SIG-M5 treated with dmso at 0.1 percent for 504 hours (cell line): ENCODE results near the gene CNNM2.
"Not testable (repeated sequence)": the region's sequence is repeated elsewhere in the genome, so short reads cannot be mapped to it uniquely, and the experiment has no call there.

Experiments
- DNase-seq: peaks from one replicate; lab custom pipeline; 2025; ENCODE audit not compliant: unreplicated experiment; lab: John Stamatoyannopoulos, UW

The CNNM2 gene

DNA sequence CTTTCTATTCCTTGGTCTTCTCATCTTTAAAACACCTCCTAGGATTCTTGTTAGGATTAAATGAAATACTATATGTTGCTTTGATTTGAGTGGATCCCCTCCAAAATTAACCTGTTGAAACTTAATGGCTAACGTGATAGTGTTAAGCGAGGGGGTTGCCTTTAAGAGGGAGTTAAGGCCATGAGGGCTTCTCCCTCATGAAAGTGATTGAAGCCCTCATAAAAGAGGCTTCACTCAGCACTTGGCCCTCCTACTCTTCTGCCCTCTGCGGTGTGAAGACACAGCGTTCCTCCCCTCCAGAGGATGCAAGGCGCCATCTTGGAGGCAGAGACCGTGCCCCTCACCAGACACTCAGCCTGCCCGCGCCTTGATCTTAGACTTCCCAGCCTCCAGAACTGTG is 46.6 kb downstream of the CNNM2 start:
- DNase-seq, result no peak

DNA sequence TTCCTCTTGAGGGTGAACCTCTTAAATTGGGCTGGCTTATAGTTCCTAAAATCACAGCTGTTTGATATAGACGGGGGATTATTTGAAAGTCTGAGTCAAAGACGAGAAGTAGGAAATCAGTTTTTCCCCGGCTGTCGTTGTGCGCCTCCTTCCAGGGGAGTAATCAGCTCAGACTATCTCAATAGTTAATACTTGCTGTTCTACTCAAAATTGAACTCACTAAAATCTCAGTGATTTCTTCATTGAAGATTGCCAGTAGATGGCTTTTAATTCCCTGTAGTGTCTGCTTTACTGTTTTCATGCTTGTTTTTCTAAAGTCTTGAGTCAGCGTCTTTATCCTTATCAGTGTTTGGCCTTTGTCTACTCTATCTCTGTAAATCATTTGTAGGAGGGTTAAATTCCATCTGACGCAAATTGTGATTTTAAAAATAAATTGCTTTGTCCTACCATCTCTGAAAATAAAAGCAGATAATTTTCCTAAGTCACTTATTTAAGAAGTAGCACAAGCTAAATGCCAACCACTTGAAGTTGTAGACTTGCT is 47.3 kb downstream of the CNNM2 start:
- no peak for DNase-seq

DNA sequence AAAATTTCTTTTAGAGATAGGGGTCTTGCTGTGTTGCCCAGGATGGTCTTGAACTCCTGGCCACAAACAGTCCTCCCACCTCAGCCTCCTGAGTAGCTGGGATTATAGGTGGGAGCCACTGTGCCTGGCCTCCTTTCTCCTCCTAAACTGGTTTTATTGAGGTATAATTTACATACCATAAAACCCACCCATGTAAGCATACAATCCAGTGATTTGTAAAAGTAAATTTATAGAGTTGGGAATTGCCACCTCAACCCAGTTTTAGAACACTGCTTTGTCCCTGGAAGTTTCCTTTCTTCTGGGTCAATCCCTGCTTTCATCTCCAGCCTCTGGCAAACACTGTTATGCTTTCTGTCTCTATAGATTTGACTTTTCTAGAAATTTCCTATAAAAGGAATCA is 49.0 kb downstream of the CNNM2 start:
- no peak for DNase-seq

DNA sequence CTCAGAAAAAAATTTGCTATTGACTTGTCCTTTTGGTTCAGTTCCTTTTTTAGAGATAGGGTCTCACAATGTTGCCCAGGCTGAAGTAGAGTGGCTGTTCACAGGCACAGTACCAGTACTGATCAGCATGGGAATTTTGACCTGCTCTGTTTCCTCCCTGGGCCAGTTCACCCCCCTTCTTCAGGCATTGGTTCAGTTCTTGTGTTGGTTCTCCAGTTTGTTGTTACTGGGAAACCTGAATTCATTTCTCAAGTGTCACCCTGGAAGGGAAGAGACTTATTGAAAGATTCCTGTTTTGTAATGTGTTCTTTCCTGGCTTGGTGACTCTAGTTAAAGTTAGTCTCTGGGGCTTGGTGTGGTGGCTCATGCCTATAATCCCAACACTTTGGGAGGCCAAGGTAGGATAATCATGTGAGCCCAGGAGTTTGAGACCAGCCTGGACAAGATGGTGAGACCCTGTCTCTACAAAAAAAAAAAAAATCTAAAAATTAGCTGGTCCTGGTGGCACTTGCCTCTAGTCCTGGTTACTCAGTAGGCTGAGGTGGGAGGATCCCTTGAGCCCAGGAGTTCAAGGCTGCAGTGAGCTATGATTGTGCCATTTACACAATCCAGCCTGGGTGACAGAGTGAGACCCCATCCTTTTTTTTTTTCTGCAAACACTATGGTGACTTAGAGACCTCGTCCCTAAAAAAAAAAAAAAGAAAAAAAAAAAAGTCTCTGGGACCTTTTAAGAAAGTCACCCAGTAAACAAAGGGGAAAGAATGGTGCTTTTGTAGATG is 52.7 kb downstream of the CNNM2 start:
- DNase-seq, result no peak

DNA sequence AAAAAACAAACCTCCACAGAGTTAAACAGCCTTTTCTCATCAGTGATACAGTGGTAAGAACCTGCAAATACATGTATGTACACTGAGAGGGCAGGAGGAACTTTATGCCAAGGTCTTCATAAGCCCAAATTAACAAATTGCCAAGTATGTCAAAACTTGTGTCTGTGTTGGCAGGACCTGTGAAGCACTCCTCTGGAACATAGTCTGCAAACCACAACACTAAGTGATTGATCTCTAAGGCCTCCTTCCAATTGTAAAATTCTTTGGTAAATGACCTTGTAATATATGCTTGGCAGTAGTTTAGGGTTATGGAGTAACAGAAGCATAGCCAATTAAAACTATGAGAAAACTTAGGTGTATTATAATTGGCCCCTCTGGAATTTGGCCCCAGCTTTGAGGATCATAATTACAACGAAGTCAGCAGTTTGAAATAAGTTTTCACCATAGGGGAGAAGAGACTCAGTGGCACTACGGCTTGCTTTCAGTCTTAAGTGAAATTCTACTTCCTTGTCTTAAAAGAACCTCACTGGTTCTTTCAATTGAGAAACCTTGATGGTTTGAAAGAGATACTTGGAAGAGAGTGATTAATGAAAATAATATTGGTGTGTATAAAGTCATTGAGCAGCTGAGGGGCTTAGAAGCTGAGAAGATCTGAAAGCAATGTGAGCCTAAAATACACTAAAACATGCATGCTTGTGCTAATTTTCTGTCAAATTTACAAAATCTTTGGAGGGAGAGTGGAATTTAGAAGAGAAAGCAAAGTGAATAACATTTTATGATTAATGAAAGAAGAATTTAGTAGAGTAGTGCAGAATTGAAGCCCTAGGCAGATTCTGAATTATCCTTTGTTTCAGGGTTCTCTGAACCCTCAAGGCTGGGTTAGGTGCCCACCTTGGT is 57.6 kb downstream of the CNNM2 start:
- no peak for DNase-seq

DNA sequence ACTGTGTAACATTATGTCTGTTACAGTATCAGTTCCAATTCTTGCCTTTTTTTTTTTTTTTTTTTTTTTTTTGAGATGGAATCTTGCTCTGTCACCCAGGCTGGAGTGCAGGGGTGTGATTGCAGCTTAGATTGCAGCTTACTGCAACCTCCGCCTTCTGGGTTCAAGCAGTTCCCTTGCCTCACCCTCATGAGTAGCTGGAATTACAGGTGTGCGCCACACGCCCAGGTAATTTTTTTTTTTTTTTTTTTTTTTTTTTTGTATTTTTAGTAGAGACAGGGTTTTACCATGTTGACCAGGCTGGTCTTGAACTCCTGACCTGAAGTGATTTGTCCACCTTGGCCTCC is 58.3 kb downstream of the CNNM2 start:
- DNase-seq, result not testable (repeated sequence)

DNA sequence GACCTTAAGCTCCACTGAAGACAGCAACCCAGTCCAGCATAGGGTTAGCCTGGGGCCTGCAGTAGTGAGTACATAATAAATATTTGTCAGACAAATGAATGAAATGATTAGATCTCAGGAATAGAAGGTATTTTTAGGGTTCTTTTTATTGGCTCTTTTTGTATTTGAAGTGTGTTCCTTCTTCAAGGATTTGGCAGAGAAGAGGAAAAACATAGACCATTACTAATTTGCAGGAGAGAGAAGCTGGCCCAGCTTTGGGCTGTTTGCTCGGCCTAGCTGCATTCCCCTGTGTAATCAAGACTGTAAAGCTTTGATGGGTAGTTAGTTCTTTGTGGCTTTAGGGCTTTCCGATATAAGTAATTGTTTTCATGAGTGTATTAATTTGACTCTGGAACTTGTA is 64.2 kb downstream of the CNNM2 start:
- no peak for DNase-seq

DNA sequence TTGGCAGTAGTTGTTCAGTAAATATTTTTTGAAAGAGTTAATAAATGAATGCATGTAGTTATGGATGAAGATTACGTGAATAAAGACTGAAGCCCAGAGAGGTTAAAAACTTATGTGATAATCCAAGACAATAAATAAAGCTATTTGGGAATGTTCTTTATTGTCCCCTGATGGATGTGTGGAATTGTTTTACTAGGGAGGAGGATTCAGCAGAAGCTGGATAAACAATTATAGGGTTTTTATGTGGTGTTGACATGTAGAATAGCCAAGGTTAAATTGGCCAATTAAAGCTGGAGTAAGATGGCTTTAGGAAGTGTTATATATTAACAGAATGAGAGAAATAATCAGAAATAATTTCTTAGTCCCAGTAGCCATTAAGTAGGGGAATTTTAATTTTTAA is 66.0 kb downstream of the CNNM2 start:
- no peak for DNase-seq

DNA sequence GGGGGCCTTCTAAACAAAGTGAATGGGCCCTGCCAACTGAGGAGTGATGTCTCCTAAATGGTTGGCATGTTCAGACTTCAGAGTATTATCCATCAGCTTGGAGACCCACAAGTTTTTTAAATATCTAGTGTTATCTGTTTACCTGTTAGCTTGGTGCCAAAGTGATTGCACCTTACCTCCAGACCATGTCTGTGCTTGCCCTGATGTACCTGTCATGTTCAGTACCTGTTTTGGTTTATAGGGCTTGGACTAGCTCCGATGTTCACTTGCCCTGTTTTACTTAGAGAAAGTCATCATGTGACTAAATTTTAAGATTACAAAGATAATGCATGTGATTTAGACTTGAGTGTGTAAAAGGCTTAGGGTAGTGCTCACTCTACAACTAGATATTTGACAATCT is 67.7 kb downstream of the CNNM2 start:
- DNase-seq, result no peak

DNA sequence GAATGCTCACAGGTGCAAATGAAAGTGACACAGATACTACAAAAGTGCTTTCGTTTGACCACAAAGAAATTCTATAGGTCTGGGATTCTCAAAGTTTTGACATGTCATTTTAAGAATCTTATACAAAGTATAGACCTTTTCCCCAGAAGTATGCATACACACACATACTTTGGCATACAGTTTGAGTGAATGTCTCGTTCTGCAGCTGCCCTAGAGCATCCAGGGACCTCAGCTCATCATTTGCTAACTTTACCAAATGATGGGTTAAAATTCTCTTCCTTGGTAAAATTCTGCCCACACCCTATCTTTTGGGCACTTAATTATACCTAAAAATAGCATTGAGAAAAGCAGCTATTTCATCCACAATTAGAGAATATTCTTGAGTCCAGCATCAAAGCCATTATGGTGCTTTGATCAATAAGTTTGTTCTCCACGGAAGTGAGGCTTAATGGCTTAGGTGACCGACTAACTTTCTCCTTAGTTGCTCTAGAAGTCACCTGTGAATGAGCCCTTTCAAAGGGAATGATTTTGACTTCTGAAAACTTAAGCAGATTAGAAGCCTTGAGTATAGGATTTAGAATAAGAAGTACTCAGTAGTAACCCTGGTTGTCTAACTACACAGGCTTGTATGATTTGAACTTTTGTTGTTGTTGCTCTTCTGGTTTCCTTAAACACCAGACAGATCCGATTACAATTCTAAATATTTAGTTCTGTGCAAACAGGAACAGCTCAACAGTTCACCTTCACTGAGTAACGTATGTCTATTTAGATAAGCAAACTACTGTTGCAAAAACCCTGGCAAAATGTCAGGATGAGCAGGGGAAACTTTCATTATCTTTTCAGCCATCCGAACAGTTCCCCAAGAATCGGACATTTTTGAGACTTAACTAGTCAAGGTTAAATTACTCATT is 70.6 kb downstream of the CNNM2 start:
- DNase-seq, result peak; percentile 10

DNA sequence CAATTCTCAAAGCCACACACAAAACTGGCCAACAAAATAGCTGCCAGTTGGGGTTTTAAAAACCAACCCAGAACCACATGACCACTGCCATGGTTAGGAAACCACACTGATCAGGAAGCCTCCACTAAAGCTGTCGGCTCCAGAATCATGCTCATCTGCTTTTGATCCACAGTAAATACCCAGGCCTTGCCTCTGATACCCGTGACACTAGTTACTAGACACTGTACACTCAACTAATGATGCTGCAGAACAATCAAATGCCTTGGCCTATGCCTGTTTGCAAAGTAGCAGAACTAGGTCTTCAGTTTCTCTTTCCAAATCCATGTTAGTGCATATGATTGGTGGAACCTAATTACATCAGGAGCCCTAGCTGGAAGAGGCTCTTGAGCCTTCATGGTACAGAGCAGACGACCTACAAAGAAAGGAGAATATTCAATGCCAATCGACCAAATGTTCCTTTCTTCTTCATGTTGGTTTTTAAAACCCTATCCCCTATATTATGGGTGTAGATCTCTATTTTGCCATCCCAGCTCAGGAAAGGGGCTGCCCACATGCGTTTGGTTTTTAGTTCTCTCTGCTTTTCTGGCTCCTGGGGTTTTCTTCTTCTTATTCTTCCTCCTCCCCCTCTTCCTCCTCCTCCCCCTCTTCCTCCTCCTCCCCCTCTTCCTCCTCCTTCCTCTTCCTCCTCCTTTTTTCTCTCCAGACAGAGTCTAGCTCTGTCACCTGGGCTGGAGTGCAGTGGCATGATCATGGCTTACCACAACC is 76.6 kb downstream of the CNNM2 start:
- no peak for DNase-seq

DNA sequence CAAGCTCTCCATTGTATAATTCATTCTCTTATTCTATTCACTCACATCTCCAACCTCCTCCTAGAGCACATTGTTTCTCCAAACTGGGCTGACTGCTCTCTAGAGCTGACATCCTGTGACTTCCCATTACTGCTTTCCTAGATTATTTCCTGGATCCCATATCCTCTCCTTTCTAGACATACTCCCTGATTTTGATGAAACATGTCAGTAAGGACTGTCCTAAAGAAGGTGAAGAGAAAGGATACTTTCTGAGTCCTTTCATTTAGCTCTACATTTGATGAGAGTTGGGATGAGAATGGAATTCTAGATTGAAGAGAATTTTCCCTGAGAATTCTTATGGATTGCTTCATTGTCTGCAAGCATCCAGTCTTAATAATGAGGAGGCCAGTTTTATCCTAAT is 78.8 kb downstream of the CNNM2 start:
- no peak for DNase-seq

DNA sequence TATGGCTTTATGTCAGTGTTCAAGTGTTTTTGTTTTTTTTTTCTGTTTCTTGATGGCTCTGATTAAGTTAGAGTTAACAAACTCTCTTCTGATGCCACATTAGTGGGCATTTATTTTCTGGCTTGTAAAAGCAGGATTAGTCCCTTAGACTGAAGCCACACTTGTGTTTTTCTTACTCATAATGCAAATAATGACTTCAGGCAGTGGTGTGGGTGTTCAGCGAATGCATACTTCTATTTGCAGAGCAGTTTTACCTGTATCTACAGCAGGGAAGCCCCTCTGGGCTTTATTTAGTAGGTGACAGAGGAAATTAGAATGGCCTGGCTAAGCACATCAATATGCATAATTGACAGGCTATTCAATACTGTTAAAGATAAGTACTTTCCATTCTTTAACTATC is 79.9 kb downstream of the CNNM2 start:
- DNase-seq, result no peak

DNA sequence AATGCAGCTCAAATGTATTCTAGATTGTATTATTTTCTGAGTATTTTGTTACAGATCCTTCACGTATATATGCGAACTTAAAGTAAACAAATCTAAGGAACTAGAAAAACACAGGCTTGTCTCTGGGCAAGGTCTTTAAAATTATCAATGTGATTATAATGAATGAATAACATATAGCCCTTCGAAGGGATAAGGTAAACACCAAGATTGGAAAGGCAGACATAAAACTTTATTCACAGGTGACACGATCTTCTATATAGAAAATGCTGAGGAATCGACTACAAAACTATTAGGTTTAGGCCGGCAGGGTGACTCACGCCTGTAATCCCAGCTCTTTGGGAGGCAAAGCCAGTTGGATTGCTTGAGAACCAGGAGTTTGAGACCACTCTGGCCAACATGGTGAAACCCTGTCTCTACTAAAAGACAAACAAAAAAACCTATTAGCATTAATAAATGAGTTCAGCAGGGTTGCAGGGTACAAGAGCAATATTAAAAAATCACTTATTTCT is 80.4 kb downstream of the CNNM2 start:
- no peak for DNase-seq

DNA sequence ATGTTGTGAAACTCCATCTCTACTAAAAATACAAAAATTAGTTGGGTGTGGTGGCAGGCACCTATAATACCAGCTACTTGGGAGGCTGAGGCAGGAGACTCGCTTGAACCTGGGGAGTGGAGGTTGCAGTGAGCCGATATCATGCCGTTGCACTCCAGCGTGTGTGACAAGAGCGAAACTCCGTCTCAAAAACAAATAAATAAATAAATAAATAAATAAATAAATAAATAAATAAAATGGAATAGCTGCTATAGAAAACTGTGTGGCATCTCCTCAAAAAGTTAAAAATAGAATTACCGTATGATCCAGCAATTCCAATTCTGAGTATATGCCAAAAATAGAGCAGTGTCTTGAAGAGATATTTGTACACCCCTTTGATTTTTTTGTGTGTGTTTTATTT is 82.0 kb downstream of the CNNM2 start:
- not testable (repeated sequence) for DNase-seq

DNA sequence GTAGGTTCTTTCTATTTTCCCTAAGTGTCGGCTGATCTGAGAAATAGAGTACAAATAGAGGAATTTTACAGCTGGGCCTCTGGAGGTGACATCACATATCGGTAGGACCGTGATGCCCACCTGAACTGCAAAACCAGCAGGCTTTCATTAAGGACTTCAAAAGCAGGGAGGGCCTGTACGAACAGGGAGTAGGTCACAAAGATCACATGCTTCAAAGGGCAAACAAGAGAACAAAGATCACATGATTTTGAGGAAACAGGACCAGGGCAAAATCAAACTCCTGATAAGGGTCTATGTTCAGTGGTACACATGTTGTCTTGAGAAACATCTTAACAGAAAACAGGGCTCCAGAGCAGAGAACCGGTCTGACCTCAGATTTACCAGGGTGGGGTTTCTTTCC is 88.9 kb downstream of the CNNM2 start:
- no peak for DNase-seq

DNA sequence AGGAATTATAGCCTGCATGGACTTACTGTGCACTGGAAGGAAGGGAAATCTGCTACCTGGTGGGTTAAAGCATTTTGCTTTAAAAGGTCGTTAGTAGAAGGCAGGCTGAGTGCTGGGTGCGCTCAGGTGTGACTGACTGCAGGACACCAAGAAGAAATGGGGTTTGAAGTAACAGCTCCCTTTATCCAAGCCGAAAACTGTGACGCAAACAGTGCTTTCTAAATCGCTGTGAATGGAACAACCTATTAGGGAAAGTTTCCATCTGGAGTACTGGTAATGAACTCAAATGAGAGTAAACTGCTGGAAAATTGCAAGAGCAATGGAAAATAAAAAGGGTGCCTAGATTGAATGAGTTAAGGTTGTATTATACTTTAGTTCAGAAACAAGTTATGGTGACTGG is 95.3 kb downstream of the CNNM2 start:
- DNase-seq, result no peak

DNA sequence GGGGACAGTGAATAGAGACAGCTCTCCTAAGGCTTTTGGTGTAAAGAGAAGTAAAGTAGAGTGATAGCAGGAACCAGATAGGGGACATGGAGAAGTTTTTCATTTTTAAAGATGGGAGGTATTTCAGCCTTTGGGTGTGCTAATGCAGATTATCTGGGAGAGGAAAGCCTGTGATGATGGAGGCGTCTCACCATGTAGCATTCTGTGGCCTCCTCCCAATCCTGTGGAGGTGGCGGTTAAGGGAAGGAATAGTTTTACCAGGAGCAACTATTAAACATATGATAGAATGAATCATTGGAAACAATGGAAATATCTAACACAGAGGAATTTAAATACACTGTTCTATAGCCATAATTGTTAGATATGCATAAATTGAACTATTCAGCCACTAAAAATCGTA is 101.3 kb downstream of the CNNM2 start:
- no peak for DNase-seq

DNA sequence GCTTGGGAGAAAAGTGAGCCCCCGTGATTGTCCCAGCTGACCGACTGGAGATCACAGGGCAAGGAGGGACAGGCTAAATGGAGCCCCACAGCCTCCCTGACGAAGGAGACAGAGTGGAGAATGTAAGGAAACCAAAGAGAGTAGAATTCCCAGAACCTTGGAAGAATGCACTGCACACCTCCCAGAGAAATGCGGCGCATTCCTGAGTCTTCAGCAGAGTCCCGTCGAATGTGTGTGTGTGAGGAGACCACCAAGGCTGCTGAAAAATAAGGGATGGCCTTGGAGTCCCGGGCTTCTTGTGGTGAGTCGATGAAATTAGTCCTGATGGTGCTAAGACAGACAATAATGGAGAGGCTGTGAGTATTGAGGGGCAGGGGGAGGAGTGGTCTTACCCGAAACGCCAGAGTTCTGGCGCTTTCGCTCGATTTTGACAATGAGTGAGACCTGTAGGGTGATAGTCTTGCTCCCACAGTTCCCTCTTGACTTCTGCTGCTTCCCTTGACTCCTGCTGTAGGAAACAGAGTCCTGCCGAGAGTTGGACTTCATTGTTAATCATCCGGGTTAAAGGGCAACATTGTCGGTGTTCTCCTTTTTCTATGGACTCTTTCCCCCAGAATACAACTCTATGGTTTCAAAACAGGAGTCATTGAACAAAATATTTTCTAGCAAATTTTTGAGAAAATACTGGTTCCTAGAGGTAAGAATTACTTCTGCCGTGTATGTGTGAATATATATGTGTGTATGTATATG is 103.2 kb downstream of the CNNM2 start:
- DNase-seq, result no peak

DNA sequence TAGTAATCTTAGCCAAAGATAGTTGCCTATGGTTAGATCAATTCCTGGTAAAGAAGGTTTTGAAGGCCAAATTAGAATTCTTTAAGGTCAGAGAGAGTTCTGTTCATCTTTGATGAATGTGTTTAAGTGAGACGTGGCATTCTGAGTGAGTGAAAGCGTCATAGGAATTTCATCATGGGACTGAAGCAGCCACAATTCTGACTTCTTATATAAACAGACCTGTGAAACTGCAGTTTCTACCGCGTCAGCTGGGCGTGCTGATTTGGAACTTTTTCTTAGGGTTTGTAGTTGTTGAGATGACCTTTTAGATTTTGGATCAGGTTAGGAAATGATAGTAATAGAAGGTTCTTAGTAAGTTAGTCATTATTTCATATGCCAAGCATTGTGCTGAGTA is 103.8 kb downstream of the CNNM2 start:
- no peak for DNase-seq
